Retinal pigment epithelial cell (primary cell): ENCODE results near the gene TMEM200A.

Experiments
- DNase-seq: peaks from one replicate; pipeline ENCODE4 v3.0.0-alpha.2; 2010; ENCODE audit warnings: low read depth
- H3K4me3 ChIP-seq: 2 replicates; pipeline ENCODE4 v1.5.1; 2011; ENCODE audit warnings: mild to moderate bottlenecking, low read length, control low read depth, moderate library complexity
- TF ChIP-seq, protein P1 (sequence below): conservative IDR thresholded peaks from 2 replicates; pipeline ENCODE4 v1.5.1; 2011; ENCODE audit warnings: low read depth, low read length, control low read depth, inconsistent platforms

TMEM200A gene

DNA sequence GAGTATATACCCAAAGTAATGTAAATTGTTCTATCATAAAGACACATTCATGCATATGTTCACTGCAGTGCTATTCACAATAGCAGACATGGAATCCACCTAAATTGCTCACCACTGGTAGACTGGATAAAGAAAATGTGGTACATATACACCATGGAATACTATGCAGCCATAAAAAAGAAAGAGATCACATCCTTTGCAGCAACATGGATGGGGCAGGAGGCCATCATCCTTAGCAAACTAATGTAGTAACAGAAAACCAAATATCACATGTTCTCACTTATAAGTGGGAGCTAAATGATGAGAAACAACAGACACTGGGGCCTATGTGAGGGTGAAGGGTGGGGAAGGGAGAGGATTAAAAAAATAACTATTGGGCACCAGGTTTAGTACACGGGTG is 11.5 kb upstream of the TMEM200A start:
- TF ChIP-seq, protein P1, sequence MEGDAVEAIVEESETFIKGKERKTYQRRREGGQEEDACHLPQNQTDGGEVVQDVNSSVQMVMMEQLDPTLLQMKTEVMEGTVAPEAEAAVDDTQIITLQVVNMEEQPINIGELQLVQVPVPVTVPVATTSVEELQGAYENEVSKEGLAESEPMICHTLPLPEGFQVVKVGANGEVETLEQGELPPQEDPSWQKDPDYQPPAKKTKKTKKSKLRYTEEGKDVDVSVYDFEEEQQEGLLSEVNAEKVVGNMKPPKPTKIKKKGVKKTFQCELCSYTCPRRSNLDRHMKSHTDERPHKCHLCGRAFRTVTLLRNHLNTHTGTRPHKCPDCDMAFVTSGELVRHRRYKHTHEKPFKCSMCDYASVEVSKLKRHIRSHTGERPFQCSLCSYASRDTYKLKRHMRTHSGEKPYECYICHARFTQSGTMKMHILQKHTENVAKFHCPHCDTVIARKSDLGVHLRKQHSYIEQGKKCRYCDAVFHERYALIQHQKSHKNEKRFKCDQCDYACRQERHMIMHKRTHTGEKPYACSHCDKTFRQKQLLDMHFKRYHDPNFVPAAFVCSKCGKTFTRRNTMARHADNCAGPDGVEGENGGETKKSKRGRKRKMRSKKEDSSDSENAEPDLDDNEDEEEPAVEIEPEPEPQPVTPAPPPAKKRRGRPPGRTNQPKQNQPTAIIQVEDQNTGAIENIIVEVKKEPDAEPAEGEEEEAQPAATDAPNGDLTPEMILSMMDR, result no peak
- H3K4me3 ChIP-seq, result no peak overlapping the region
- DNase-seq, result no peak

- TF ChIP-seq, protein P1, result no peak
- H3K4me3 ChIP-seq, result no peak overlapping the region
- DNase-seq, result no peak
Measured at GRCh38 chr6:130355572-130355971, 10.2 kb upstream of the TMEM200A start.

DNA sequence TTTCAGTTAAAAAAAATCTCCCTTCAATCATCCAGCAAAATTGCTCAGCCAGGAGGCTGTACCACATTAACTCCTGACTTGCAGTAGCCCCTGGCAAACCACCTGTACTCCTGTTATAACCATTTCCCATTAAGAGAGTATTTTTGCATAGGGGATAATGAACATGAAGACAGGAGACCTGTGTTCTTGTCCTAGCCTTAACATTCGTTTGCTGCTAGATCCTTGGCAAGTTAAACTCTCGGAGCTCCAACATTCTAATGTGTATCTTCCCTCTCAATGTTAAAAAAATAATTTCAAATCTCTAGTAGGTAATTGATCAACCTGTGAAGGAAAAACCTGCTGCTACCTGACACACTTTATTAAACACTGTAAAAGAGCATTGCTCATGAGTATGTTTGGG is 8.4 kb upstream of the TMEM200A start:
- no peak overlapping the region for H3K4me3 ChIP-seq
- no peak for DNase-seq
- TF ChIP-seq, protein P1, result no peak

GRCh38 chr6:130359736-130360135 is 6.1 kb upstream of the TMEM200A start:
- TF ChIP-seq, protein P1, result no peak
- no peak overlapping the region for H3K4me3 ChIP-seq
- DNase-seq, result no peak

DNA sequence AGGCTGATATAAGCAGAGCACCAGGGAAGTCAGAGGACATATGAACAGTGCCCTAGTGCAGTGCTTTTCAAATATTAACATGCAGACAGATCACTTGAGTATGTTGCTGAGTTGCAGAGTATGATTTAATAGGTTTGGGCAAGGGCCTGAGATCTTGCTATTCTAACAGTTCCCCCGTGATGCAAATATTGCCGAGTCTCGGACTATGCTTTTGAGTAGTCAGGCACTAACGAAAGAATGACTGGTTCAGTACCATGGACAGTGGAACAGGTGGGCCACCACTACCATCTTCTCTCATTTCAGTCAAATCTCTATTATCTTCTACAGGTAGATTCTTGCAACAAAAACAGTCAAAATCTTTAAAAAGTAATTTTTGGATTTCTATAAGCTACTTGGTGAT is 3.7 kb upstream of the TMEM200A start:
- TF ChIP-seq, protein P1, result no peak
- DNase-seq, result no peak
- H3K4me3 ChIP-seq, result no peak overlapping the region

DNA sequence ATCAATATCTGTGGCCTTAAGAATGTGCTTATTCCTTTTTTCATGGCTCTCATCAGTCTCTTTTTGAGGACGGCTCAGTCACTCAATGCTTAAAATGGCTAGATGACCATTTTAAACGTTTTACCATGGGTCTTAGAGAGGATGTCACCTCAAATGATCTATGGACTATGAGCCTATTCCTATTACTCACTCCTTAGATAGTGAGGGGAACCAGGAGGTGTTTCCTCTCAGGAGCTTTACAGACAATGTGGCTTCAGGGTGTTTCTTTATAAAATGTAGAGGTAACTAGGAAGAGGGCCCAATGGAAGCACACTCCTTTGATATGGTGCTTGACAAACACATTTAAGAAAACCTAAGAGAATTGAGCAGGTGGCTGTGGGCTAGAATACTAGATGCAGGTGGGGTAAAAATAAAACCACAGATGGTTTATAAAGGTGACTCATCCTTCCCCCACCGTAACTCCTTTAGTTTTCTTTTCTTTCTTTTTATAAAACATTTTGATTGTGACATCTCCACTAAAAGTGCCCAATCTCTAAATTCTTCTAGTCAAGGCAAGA is 1.5 kb upstream of the TMEM200A start:
- no peak for DNase-seq
- no peak overlapping the region for H3K4me3 ChIP-seq
- TF ChIP-seq, protein P1, result no peak

GRCh38 chr6:130366107-130367005 is 539 bp downstream of the TMEM200A start:
- TF ChIP-seq, protein P1, result peak; percentile 28
- H3K4me3 ChIP-seq, result peak overlapping the region; percentile 79
- DNase-seq, result no peak
